K562 (cell line): Measurements from ENCODE around the gene IGLL1. TPM values are rescaled to one million over a fixed set of nuclear protein-coding genes. Genes with fewer than 3 reads are reported as not detected.

Source experiments
- ATAC-seq: fragments of 200-7000 bp; cut with Tn5 transposase; 3 replicates; pipeline ENCODE4 v1.9.1; 2020; ENCODE audit warnings: moderate library complexity
- BruUV-seq: library from RNA; stranded (reverse); fragments of 400-500 nt; replicated peaks from 2 replicates; lab custom pipeline; 2021; lab: Mats Ljungman, UMichigan
- CTCF ChIA-PET: fragments of 300-600 bp; formaldehyde crosslinking; extraction: SDS; loops from one replicate; lab custom pipeline; 2021; ENCODE audit warnings: low intra/inter-chr PET ratio; lab: Yijun Ruan, JAX
- POLR2A ChIA-PET: fragments of 300-600, 350-650 bp; sonication (Branson Sonifier 250); formaldehyde crosslinking; extraction: SDS; loops from one replicate; lab custom pipeline; 2021; ENCODE audit warnings: antibody characterized with exemption, inconsistent platforms; lab: Yijun Ruan, JAX
- DNase-seq, 4 experiments: peaks; one replicate each; pipeline versions ENCODE4 v3.0.0 to v3.0.0-alpha.2; 2011 to 2018; ENCODE audit warnings: low spot score in 3 of 4, mixed read lengths in 3 of 4; ENCODE audit errors: extremely low read depth in 1 of 4
- FAIRE-seq: peaks from 2 replicates; lab custom pipeline; 2011; peaks lifted over from hg19 to GRCh38; lab: Jason Lieb, UNC
- H2AFZ ChIP-seq: 2 replicates; pipeline ENCODE4 v1.6.0; 2011; ENCODE audit warnings: low read depth, low read length, control low read depth, inconsistent platforms
- H3K27ac ChIP-seq: fragments of 200-600 bp; 3 replicates; pipeline ENCODE4 v1.8.0; 2011; ENCODE audit warnings: low read depth, mild to moderate bottlenecking, control low read depth, inconsistent platforms, low read length, moderate library complexity, mixed read lengths; ENCODE audit errors: extremely low read depth
- H3K27me3 ChIP-seq, 2 experiments: fragments of 300-600 bp in 1 of 2; 2 replicates in 1 of 2; 3 replicates in 1 of 2; pipeline versions ENCODE4 v1.6.0 to v1.8.0; 2011; ENCODE audit warnings: inconsistent platforms in 2 of 2, low read length in 2 of 2, mild to moderate bottlenecking in 1 of 2, mixed read lengths in 1 of 2, moderate library complexity in 1 of 2; ENCODE audit not compliant: control insufficient read depth in 2 of 2, insufficient read depth in 2 of 2
- H3K36me3 ChIP-seq: fragments of 300-600 bp; 3 replicates; pipeline ENCODE4 v1.8.0; 2011; ENCODE audit warnings: mild to moderate bottlenecking, low read length, inconsistent platforms; ENCODE audit not compliant: control insufficient read depth, insufficient read depth
- H3K4me1 ChIP-seq, 2 experiments: fragments of 200-600 bp in 1 of 2; replicated peaks in 1 of 2; 2 replicates in 1 of 2; 3 replicates in 1 of 2; pipeline versions ENCODE4 v1.5.1 to v1.8.0; 2011; ENCODE audit warnings: inconsistent platforms in 2 of 2, low read length in 2 of 2, mild to moderate bottlenecking in 1 of 2, mixed read lengths in 1 of 2, moderate library complexity in 1 of 2; ENCODE audit not compliant: control insufficient read depth in 2 of 2, insufficient read depth in 2 of 2
- H3K4me2 ChIP-seq: 2 replicates; pipeline ENCODE4 v1.6.1; 2011; ENCODE audit warnings: low read length, control low read depth, inconsistent platforms, mixed read lengths; ENCODE audit not compliant: insufficient read depth
- H3K4me3 ChIP-seq: fragments of 200-600 bp; sonication (generic), shearing (Covaris generic); 2 replicates; pipeline ENCODE4 v1.5.1; 2016; ENCODE audit warnings: control low read depth, inconsistent platforms
- H3K79me2 ChIP-seq: fragments of 200-600 bp; 3 replicates; pipeline ENCODE4 v1.8.0; 2011; ENCODE audit warnings: low read length, inconsistent platforms; ENCODE audit not compliant: control insufficient read depth, insufficient read depth
- H3K9ac ChIP-seq, 2 experiments: 2 replicates each; pipeline versions ENCODE4 v1.6.0 to v1.6.1; 2011; ENCODE audit warnings: low read depth in 2 of 2, low read length in 2 of 2, control low read depth in 1 of 2, inconsistent platforms in 1 of 2, mild to moderate bottlenecking in 1 of 2, mixed read lengths in 1 of 2; ENCODE audit not compliant: insufficient read depth in 1 of 2
- H3K9me1 ChIP-seq: one replicate; pipeline ENCODE4 v1.6.0; 2011; ENCODE audit warnings: inconsistent platforms, mild to moderate bottlenecking, low read length, moderate library complexity; ENCODE audit not compliant: control insufficient read depth, insufficient read depth
- H3K9me3 ChIP-seq: replicated peaks from 2 replicates; pipeline ENCODE4 v1.5.1; 2011; ENCODE audit warnings: low read depth, low read length, inconsistent platforms; ENCODE audit not compliant: control insufficient read depth, insufficient read depth
- H4K20me1 ChIP-seq: replicated peaks from 2 replicates; pipeline ENCODE4 v1.6.1; 2011; ENCODE audit warnings: low read length, inconsistent platforms, mixed read lengths; ENCODE audit not compliant: control insufficient read depth, insufficient read depth
- BMI1 ChIP-seq: fragments of 150-350 bp; IDR thresholded peaks from 2 replicates; pipeline ENCODE4 v1.6.1; 2014; ENCODE audit warnings: low read length
- CBFA2T3 ChIP-seq: fragments of 450-650 bp; IDR thresholded peaks from 2 replicates; pipeline ENCODE4 v1.6.1; 2017
- CC2D1A ChIP-seq: fragments of 450-650 bp; IDR thresholded peaks from 2 replicates; pipeline ENCODE4 v1.6.1; 2017; ENCODE audit warnings: mild to moderate bottlenecking
- PURB ChIP-seq: sonication (generic); formaldehyde crosslinking; IDR thresholded peaks from 2 replicates; pipeline ENCODE4 v1.9.0; 2021; ENCODE audit warnings: low read depth, mild to moderate bottlenecking, missing genetic modification reagents
- SIX5 ChIP-seq, 2 experiments: IDR thresholded peaks; 2 replicates each; pipeline ENCODE4 v1.6.1; 2011; ENCODE audit warnings: low read length in 2 of 2, borderline replicate concordance in 1 of 2, low read depth in 1 of 2, mild to moderate bottlenecking in 1 of 2, moderate library complexity in 1 of 2; ENCODE audit not compliant: insufficient read depth in 1 of 2
- SMARCA5 ChIP-seq: fragments of 450-650 bp; IDR thresholded peaks from 2 replicates; pipeline ENCODE4 v1.6.1; 2016
- SPI1 ChIP-seq: IDR thresholded peaks from 2 replicates; pipeline ENCODE4 v1.6.1; 2011; ENCODE audit warnings: low read depth, low read length, control low read depth, borderline replicate concordance
- TARDBP ChIP-seq: fragments of 450-650 bp; IDR thresholded peaks from 2 replicates; pipeline ENCODE4 v1.6.1; 2016
- WGBS: fragments of 100-300 bp; shearing (Covaris generic); methylation state at CpG from one replicate; pipeline ENCODE4 v1.1.6; 2016; ENCODE audit warnings: low coverage, mixed read lengths; ENCODE audit not compliant: insufficient coverage; ENCODE audit errors: missing lambda C conversion rate; 5-methylcytosine and 5-hydroxymethylcytosine counted together
- in situ Hi-C: fragments of 300-500 bp; cut with MboI; formaldehyde crosslinking; loops from 4 replicates; pipeline ENCODE4 v1.15.0; 2018; ENCODE audit warnings: inconsistent platforms, mixed read lengths
- intact Hi-C: fragments of 100-400 bp; cut with micrococcal nuclease; formaldehyde crosslinking; loops from 2 replicates; pipeline ENCODE4 v1.14.2; 2022
- polyA plus RNA-seq, 8 experiments: library from polyadenylated mRNA; depleted of rRNA in 4 of 8; stranded (reverse) in 5 of 8; unstranded in 3 of 8; fragments of >200 nt; fragmentation: Nextera tagmentation in 2 of 8; fragmentation: Illumina TruSeq in 1 of 8; extraction: Ambion mirVana in 2 of 8; extraction: Trizol in 1 of 8; gene quantifications; 2 replicates each; pipeline versions ENCODE4 v1.2.1 to v1.2.3, GENCODE V29; 2011 to 2014; ENCODE audit warnings: inconsistent platforms in 1 of 8, missing spikeins in 1 of 8
- total RNA-seq, 7 experiments: library from RNA; depleted of rRNA in 6 of 7; stranded (reverse); fragments of >200 nt in 6 of 7; fragmentation: Illumina TruSeq in 2 of 7; extraction: Trizol in 2 of 7; gene quantifications; 2 replicates each; pipeline versions ENCODE4 v1.2.1 to v1.2.3, GENCODE V29; 2011 to 2021; ENCODE audit warnings: low replicate concordance in 1 of 7
- TF ChIP-seq, protein P1 (sequence below): sonication (generic); formaldehyde crosslinking; IDR thresholded peaks from 2 replicates; pipeline ENCODE4 v1.8.0; 2023; ENCODE audit warnings: mild to moderate bottlenecking, missing genetic modification reagents

Gene IGLL1
- total and polyA plus RNA-seq, 9 of the 15 experiments (the other 6 are each of a cell fraction or from before 2014, with no cell fraction given) = 0.10 to 0.32 (median 0.20) TPM; not detected in 6

DNA sequence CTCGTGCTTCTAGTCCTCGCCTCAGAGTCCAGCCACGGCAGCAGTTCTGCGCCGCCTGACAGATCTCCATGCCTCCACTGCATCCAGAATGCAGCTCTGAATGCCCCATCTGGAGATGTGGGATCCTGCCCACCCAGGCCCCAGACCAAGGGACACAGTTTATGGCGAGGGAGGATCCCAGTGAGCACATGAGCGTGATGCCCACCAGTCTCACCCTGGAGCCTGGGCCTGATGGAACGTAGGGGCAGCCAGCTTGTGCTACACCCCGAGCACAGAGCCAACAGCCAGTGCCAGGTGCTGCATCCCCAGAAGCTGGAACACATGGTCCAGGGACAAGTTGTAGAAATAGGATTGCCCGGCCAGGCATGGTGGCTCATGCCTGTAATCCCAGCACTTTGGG lies 10.4 kb downstream of the IGLL1 start:
- DNase-seq (no peak), FAIRE-seq (no peak), ATAC-seq (no peak)
- in situ Hi-C loops (no loop called here), intact Hi-C loops (no loop called here)
- BruUV-seq = no TSS peak
- WGBS = 46% methylated on average over 6 of the region's 10 CpGs
- Histone ChIP-seq H3K27me3 (peaks cover 0 to 19% of the 10 kb centered on the region in 2 experiments; a peak in 3 of 5 replicates), H4K20me1 (no peaks in the 10 kb centered on the region), H2AFZ (no peak overlapping the region), H3K36me3 (no peaks in the 10 kb centered on the region), H3K9me3 (no peaks in the 10 kb centered on the region), H3K9ac (no peak overlapping the region), H3K9me1 (no peaks in the 10 kb centered on the region), H3K27ac (no peak overlapping the region), H3K79me2 (no peaks in the 10 kb centered on the region), H3K4me2 (no peak overlapping the region), H3K4me3 (no peak overlapping the region), H3K4me1 (peaks cover 0 to 9% of the 10 kb centered on the region in 2 experiments; a peak in 2 of 5 replicates)
- POLR2A ChIA-PET = interaction anchor here (0.7 kb wide), 1 partner anchor 166 kb away, joined by 3 read pairs; no protein-coding TSS in a partner anchor
- TF ChIP-seq BMI1 = no peak
- TF ChIP-seq, protein P1, sequence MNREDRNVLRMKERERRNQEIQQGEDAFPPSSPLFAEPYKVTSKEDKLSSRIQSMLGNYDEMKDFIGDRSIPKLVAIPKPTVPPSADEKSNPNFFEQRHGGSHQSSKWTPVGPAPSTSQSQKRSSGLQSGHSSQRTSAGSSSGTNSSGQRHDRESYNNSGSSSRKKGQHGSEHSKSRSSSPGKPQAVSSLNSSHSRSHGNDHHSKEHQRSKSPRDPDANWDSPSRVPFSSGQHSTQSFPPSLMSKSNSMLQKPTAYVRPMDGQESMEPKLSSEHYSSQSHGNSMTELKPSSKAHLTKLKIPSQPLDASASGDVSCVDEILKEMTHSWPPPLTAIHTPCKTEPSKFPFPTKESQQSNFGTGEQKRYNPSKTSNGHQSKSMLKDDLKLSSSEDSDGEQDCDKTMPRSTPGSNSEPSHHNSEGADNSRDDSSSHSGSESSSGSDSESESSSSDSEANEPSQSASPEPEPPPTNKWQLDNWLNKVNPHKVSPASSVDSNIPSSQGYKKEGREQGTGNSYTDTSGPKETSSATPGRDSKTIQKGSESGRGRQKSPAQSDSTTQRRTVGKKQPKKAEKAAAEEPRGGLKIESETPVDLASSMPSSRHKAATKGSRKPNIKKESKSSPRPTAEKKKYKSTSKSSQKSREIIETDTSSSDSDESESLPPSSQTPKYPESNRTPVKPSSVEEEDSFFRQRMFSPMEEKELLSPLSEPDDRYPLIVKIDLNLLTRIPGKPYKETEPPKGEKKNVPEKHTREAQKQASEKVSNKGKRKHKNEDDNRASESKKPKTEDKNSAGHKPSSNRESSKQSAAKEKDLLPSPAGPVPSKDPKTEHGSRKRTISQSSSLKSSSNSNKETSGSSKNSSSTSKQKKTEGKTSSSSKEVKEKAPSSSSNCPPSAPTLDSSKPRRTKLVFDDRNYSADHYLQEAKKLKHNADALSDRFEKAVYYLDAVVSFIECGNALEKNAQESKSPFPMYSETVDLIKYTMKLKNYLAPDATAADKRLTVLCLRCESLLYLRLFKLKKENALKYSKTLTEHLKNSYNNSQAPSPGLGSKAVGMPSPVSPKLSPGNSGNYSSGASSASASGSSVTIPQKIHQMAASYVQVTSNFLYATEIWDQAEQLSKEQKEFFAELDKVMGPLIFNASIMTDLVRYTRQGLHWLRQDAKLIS (CRISPR knock-in tag) = no peak
- TF ChIP-seq CBFA2T3 = no peak
- TF ChIP-seq TARDBP = no peak
- no peak for TF ChIP-seq SIX5 (IDR thresholded peaks at IDR 0.05; ENCODE audit: borderline replicate concordance in 1 of 2, insufficient read depth in 1 of 2, low read depth in 1 of 2, low read length in 2 of 2)
- no peak for TF ChIP-seq CC2D1A
- TF ChIP-seq SPI1 = no peak
- TF ChIP-seq PURB (CRISPR knock-in tag) = no peak
- no peak for TF ChIP-seq SMARCA5
- CTCF ChIA-PET = no interaction called here
